IMR-90 (cell line): ENCODE results near the gene CTNNA2. TPM values are rescaled to one million over a fixed set of nuclear protein-coding genes. Genes with fewer than 3 reads are reported as not detected.
A peak's percentile ranks its signal among the peaks of the same experiment; 100 is the strongest.

Experiments used
- ATAC-seq: fragments of 200-7000 bp; cut with Tn5 transposase; 2 replicates; pipeline ENCODE4 v1.9.1; 2020; ENCODE audit warnings: low read depth, mild to moderate bottlenecking, moderate library complexity
- BruUV-seq: library from RNA; stranded (reverse); fragments of 400-500 nt; replicated peaks from 2 replicates; lab custom pipeline; 2021; lab: Mats Ljungman, UMichigan
- CTCF ChIA-PET: fragments of 300-600 bp; formaldehyde crosslinking; extraction: SDS; loops from one replicate; lab custom pipeline; 2021; ENCODE audit warnings: antibody characterized with exemption; lab: Yijun Ruan, JAX
- POLR2A ChIA-PET: fragments of 300-600 bp; sonication (Branson Sonifier 250); formaldehyde crosslinking; loops from one replicate; lab custom pipeline; 2022; ENCODE audit warnings: antibody characterized with exemption; ENCODE audit not compliant: unreplicated experiment; lab: Charles Lee
- DNase-seq: peaks from one replicate; pipeline ENCODE4 v3.0.0; 2013
- H2AFZ ChIP-seq: replicated peaks from 2 replicates; pipeline ENCODE3; 2013; ENCODE audit warnings: low read length, mild to moderate bottlenecking; ENCODE audit not compliant: poor library complexity
- H2AK5ac ChIP-seq: 2 replicates; pipeline ENCODE4 v1.6.1; 2013; ENCODE audit warnings: low read depth, low read length, inconsistent platforms
- H2AK9ac ChIP-seq: replicated peaks from 2 replicates; pipeline ENCODE3; 2013; ENCODE audit warnings: mild to moderate bottlenecking, low read depth, low read length, moderate library complexity; ENCODE audit not compliant: poor library complexity
- H2BK120ac ChIP-seq: 2 replicates; pipeline ENCODE4 v1.6.1; 2013; ENCODE audit warnings: low read depth, low read length, inconsistent platforms
- H2BK15ac ChIP-seq: 3 replicates; pipeline ENCODE4 v1.6.1; 2013; ENCODE audit warnings: low read depth, low read length, inconsistent platforms
- H2BK20ac ChIP-seq: 2 replicates; pipeline ENCODE4 v1.6.1; 2013; ENCODE audit warnings: low read depth, mild to moderate bottlenecking, inconsistent platforms, low read length, moderate library complexity
- H2BK5ac ChIP-seq: 2 replicates; pipeline ENCODE4 v1.6.1; 2013; ENCODE audit warnings: mild to moderate bottlenecking, low read depth, low read length, inconsistent platforms; ENCODE audit not compliant: poor library complexity, severe bottlenecking
- H3K14ac ChIP-seq: replicated peaks from 2 replicates; pipeline ENCODE4 v1.6.1; 2013; ENCODE audit warnings: low read depth, low read length, inconsistent platforms
- H3K18ac ChIP-seq: 2 replicates; pipeline ENCODE4 v1.6.1; 2013; ENCODE audit warnings: low read depth, low read length, control low read depth
- H3K23ac ChIP-seq: 2 replicates; pipeline ENCODE4 v1.6.1; 2013; ENCODE audit warnings: low read depth, low read length, inconsistent platforms
- H3K27ac ChIP-seq: 2 replicates; pipeline ENCODE4 v1.5.1; 2013; ENCODE audit warnings: mild to moderate bottlenecking, control low read depth, low read length; ENCODE audit not compliant: insufficient read depth
- H3K27me3 ChIP-seq: 2 replicates; pipeline ENCODE4 v1.6.1; 2013; ENCODE audit warnings: low read length; ENCODE audit not compliant: control insufficient read depth, insufficient read depth
- H3K36me3 ChIP-seq: 2 replicates; pipeline ENCODE4 v1.6.1; 2013; ENCODE audit warnings: low read length, mixed read lengths; ENCODE audit not compliant: control insufficient read depth, insufficient read depth
- H3K4ac ChIP-seq: 2 replicates; pipeline ENCODE4 v1.6.1; 2013; ENCODE audit warnings: low read depth, low read length, inconsistent platforms
- H3K4me1 ChIP-seq: 2 replicates; pipeline ENCODE4 v1.6.1; 2013; ENCODE audit warnings: low read length, mixed read lengths; ENCODE audit not compliant: control insufficient read depth, insufficient read depth
- H3K4me2 ChIP-seq: 2 replicates; pipeline ENCODE4 v1.6.1; 2013; ENCODE audit warnings: low read depth, mild to moderate bottlenecking, control low read depth, low read length, moderate library complexity
- H3K4me3 ChIP-seq: 2 replicates; pipeline ENCODE4 v1.5.1; 2013; ENCODE audit warnings: low read depth, mild to moderate bottlenecking, control low read depth, low read length, moderate library complexity; ENCODE audit not compliant: insufficient read depth
- H3K56ac ChIP-seq: 2 replicates; pipeline ENCODE4 v1.6.1; 2013; ENCODE audit warnings: low read length, inconsistent platforms; ENCODE audit not compliant: insufficient read depth; ENCODE audit errors: extremely low read depth
- H3K79me1 ChIP-seq, 2 experiments: 2 replicates each; pipeline ENCODE4 v1.6.1; 2013; ENCODE audit warnings: low read length in 2 of 2, inconsistent platforms in 1 of 2, low read depth in 1 of 2
- H3K9ac ChIP-seq: 2 replicates; pipeline ENCODE4 v1.6.1; 2013; ENCODE audit warnings: low read depth, low read length, control low read depth
- H3K9me1 ChIP-seq: 2 replicates; pipeline ENCODE4 v1.6.1; 2013; ENCODE audit warnings: low read length, inconsistent platforms; ENCODE audit not compliant: insufficient read depth
- H3K9me3 ChIP-seq: 2 replicates; pipeline ENCODE4 v1.6.1; 2013; ENCODE audit warnings: low read length; ENCODE audit not compliant: control insufficient read depth, insufficient read depth
- H4K20me1 ChIP-seq: 2 replicates; pipeline ENCODE4 v1.6.1; 2013; ENCODE audit warnings: low read length, inconsistent platforms; ENCODE audit not compliant: insufficient read depth
- H4K5ac ChIP-seq: 2 replicates; pipeline ENCODE4 v1.6.1; 2013; ENCODE audit warnings: mild to moderate bottlenecking, low read depth, low read length, control low read depth
- H4K8ac ChIP-seq, 2 experiments: 2 replicates each; pipeline ENCODE4 v1.6.1; 2013; ENCODE audit warnings: low read depth in 2 of 2, low read length in 2 of 2, control low read depth in 1 of 2, inconsistent platforms in 1 of 2
- H4K91ac ChIP-seq: 2 replicates; pipeline ENCODE4 v1.6.1; 2013; ENCODE audit warnings: low read depth, low read length, inconsistent platforms; ENCODE audit not compliant: insufficient read depth
- BHLHE40 ChIP-seq: fragments of 150-350 bp; IDR thresholded peaks from 2 replicates; pipeline ENCODE4 v1.6.1; 2016; ENCODE audit warnings: mild to moderate bottlenecking, low read depth, low read length
- CEBPB ChIP-seq: IDR thresholded peaks from 2 replicates; pipeline ENCODE4 v1.6.1; 2012; ENCODE audit warnings: low read depth, low read length, improper control_type of control experiment
- CHD1 ChIP-seq: IDR thresholded peaks from 2 replicates; pipeline ENCODE4 v1.6.1; 2012; ENCODE audit warnings: low read depth, low read length, improper control_type of control experiment
- MAZ ChIP-seq: IDR thresholded peaks from 2 replicates; pipeline ENCODE4 v1.6.1; 2012; ENCODE audit warnings: low read depth, mild to moderate bottlenecking, low read length, improper control_type of control experiment, moderate library complexity, borderline replicate concordance
- MXI1 ChIP-seq: IDR thresholded peaks from 2 replicates; pipeline ENCODE4 v1.6.1; 2012; ENCODE audit warnings: low read depth, mild to moderate bottlenecking, low read length, moderate library complexity, borderline replicate concordance
- NFE2L2 ChIP-seq: fragments of 150-350 bp; IDR thresholded peaks from 2 replicates; pipeline ENCODE4 v1.6.1; 2016; ENCODE audit warnings: low read depth, mild to moderate bottlenecking, low read length
- RCOR1 ChIP-seq: IDR thresholded peaks from 2 replicates; pipeline ENCODE4 v1.6.1; 2012; ENCODE audit warnings: mild to moderate bottlenecking, low read length, improper control_type of control experiment; ENCODE audit not compliant: insufficient replicate concordance
- RFX5 ChIP-seq: IDR thresholded peaks from 2 replicates; pipeline ENCODE4 v1.8.0; 2012; ENCODE audit warnings: low read depth, mild to moderate bottlenecking, low read length, moderate library complexity
- WGBS, 2 experiments: methylation state at CpG; one replicate each; pipeline versions ENCODE4 v1.1.5 to v1.1.7; 2013; ENCODE audit warnings: missing lambda C conversion rate in 2 of 2; ENCODE audit not compliant: insufficient read length in 1 of 2; ENCODE audit errors: extremely low coverage in 2 of 2; 5-methylcytosine and 5-hydroxymethylcytosine counted together
- dilution Hi-C: fragments of 300-500 bp; cut with HindIII; formaldehyde crosslinking; loops from one replicate; pipeline ENCODE4 v1.14.3; 2018; ENCODE audit warnings: low sequenced_read_pairs; ENCODE audit not compliant: unreplicated experiment
- in situ Hi-C: fragments of 300-500 bp; cut with MboI; formaldehyde crosslinking; loops from 3 replicates; pipeline ENCODE4 v1.14.3; 2019; ENCODE audit warnings: low sequenced_read_pairs, inconsistent platforms, mixed read lengths
- intact Hi-C: fragments of 100-400 bp; cut with micrococcal nuclease; formaldehyde crosslinking; loops from 2 replicates; pipeline ENCODE4 v1.10.0; 2022
- polyA plus RNA-seq, 3 experiments: library from polyadenylated mRNA; depleted of rRNA; stranded (reverse); fragments of >200 nt; gene quantifications; 2 replicates each; pipeline ENCODE4 v1.2.3, GENCODE V29; 2012; ENCODE audit warnings: low replicate concordance in 1 of 3
- total RNA-seq: library from RNA; depleted of rRNA; stranded (reverse); fragments of >200 nt; gene quantifications from 2 replicates; pipeline ENCODE4 v1.2.3, GENCODE V29; 2012
- TF ChIP-seq, protein P1 (sequence below): conservative IDR thresholded peaks from 2 replicates; pipeline ENCODE4 v1.5.1; 2012; ENCODE audit warnings: mild to moderate bottlenecking, low read depth, low read length, improper control_type of control experiment
- TF ChIP-seq, protein P2 (sequence below): fragments of 150-350 bp; IDR thresholded peaks from 2 replicates; pipeline ENCODE4 v1.6.1; 2017; ENCODE audit warnings: mild to moderate bottlenecking, antibody characterized with exemption, low read length, low read depth

CTNNA2 gene
- total and polyA plus RNA-seq, 2 of the 4 experiments (the other 2 are of a cell fraction): not detected

DNA sequence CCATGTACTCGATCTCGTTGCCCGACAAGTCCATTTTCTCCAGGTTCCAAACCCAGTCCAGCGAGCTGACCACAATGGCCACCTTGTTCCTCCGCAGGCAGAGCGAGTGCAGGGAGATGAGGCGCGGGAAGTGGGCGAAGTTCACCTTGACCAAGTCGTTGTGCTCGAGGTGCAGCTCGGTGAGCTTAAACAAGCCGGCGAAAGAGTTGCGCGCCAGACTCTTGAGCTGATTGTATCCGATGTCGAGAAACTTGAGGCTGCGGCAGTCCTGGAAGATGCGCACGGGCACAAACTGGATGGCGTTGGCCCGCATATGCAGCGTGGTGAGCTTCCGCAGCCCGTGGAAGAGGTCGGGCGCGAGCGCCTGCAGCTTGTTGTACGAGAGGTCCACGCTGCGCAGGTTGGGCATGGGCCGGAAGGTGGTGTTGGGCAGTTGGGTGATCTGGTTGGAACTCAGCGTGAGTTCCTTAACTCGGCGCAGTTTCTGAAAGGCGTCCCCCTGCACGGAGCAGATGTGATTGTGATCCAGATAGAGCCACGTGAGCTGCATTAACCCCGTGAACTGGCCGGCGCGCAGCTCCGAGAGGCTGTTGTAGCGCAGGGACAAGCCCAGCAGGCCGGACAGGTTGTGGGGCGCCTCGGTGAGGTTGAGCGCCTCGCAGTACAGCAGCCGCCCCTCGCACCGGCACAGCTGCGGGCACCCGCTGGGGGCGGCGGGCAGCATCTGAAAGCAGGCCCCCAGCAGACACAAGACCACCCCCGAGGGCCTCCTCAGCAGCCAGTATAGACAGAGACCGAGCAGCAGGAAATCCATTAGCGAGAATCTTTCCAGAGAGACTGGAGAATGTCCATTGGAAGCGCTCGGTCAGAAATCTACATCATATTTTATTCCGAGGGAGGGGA, 790.4 kb downstream of the CTNNA2 start (continued):
- no peak for TF ChIP-seq BHLHE40

DNA sequence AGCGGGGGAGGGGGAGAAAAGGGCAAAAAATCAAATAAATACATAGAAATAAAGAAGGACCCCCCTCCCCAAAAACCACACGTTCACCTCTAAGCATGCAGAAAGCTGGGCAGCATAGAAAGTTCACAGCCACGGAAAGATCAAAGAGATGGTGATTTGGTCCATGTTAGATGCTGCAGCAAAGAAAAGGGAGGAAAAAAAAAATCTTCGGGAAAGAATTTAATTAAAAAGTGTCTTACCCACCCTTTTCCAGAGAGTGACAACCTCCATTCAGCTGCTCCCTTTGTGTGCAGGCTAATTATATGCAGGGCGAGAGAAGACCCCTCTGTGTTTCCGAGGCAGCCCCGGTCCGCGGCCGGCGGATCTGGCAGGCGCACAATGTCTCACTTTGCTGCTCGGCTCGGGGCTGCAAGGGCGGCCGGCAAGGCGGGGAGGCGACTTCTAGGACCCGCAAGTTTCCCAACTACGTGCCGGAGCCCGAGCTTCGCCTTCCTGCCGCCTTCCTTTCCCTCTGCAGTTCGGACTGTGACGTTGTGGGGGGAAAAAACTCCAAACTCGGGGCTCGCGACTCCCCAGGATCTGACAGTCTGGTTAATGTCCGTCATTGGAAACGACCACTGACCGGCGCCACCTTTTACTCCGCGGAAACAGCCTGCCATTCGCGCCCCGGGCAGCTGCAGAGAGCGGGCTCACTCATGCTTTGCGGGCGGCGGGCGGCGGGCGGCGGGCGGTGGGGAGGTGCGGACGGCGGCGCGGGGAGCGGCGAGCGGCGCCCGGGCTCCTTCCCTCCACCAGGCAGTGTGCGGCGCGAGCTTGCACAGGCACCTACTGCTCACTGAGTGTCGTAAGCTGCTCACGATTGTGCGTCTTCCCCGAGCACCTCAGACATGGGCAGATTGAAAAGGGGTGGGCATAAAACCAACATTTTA, 791.3 kb downstream of the CTNNA2 start, which contains the start of gene LRRTM1:
LRRTM1 (minus strand) TSS at position 844 of the 929 bp plus-strand sequence. CDS start 933 bp downstream, outside the sequence.
- Histone ChIP-seq H3K9me3 (no peaks in the 10 kb centered on the region), H3K18ac (no peak within 1 kb of the TSS), H3K4me1 (no peaks in the 10 kb centered on the region), H2BK5ac (no peak within 1 kb of the TSS), H2AFZ (peak within 1 kb of the TSS; percentile 63), H4K8ac (no peak within 1 kb of the TSS), H2AK5ac (no peak within 1 kb of the TSS), H3K79me1 (no peaks in the 10 kb centered on the region), H4K20me1 (no peaks in the 10 kb centered on the region), H3K56ac (no peak within 1 kb of the TSS), H3K27ac (no peak within 1 kb of the TSS), H2BK15ac (no peak within 1 kb of the TSS), H3K4me3 (peak within 1 kb of the TSS; percentile 27; the same call in 1 of the 2 replicates), H3K27me3 (peaks cover 42% of the 10 kb centered on the region), H3K4me2 (peak within 1 kb of the TSS; percentile 78; the same call in 1 of the 2 replicates), H2BK20ac (no peak within 1 kb of the TSS), H3K4ac (no peak within 1 kb of the TSS), H4K5ac (no peak within 1 kb of the TSS), H4K91ac (no peak within 1 kb of the TSS), H2BK120ac (no peak within 1 kb of the TSS), H3K9ac (no peak within 1 kb of the TSS), H3K14ac (no peak within 1 kb of the TSS), H3K36me3 (no peaks in the 10 kb centered on the region), H3K23ac (no peak within 1 kb of the TSS), H2AK9ac (no peak within 1 kb of the TSS), H3K9me1 (no peaks in the 10 kb centered on the region)
- TF ChIP-seq, protein P1, sequence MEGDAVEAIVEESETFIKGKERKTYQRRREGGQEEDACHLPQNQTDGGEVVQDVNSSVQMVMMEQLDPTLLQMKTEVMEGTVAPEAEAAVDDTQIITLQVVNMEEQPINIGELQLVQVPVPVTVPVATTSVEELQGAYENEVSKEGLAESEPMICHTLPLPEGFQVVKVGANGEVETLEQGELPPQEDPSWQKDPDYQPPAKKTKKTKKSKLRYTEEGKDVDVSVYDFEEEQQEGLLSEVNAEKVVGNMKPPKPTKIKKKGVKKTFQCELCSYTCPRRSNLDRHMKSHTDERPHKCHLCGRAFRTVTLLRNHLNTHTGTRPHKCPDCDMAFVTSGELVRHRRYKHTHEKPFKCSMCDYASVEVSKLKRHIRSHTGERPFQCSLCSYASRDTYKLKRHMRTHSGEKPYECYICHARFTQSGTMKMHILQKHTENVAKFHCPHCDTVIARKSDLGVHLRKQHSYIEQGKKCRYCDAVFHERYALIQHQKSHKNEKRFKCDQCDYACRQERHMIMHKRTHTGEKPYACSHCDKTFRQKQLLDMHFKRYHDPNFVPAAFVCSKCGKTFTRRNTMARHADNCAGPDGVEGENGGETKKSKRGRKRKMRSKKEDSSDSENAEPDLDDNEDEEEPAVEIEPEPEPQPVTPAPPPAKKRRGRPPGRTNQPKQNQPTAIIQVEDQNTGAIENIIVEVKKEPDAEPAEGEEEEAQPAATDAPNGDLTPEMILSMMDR: no peak
- TF ChIP-seq RCOR1 (no peak), BHLHE40 (no peak), RFX5 (no peak), MAZ (no peak), MXI1 (no peak), CHD1 (no peak), NFE2L2 (no peak), CEBPB (no peak)
- TF ChIP-seq, protein P2, sequence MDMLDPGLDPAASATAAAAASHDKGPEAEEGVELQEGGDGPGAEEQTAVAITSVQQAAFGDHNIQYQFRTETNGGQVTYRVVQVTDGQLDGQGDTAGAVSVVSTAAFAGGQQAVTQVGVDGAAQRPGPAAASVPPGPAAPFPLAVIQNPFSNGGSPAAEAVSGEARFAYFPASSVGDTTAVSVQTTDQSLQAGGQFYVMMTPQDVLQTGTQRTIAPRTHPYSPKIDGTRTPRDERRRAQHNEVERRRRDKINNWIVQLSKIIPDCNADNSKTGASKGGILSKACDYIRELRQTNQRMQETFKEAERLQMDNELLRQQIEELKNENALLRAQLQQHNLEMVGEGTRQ: no peak
- in situ Hi-C loops: no loop called here
- ChIA-PET POLR2A (interaction anchor here (0.7 kb wide), 1 partner anchor 19 kb away, joined by 5 read pairs; no protein-coding TSS in a partner anchor), CTCF (no interaction called here)
- dilution Hi-C loops: no loop called here
- ATAC-seq (peak; percentile 54), DNase-seq (no peak)
- intact Hi-C loops: no loop called here
- WGBS, 2 experiments: 7% methylated on average over 3 of the region's 64 CpGs; no CpG with 5 or more reads in 1 of the 2 experiments
- no TSS peak for BruUV-seq
